ENCODE measurements around the gene DAGLB.
"Not testable (repeated sequence)": the region's sequence is repeated elsewhere in the genome, so short reads cannot be mapped to it uniquely, and the experiment has no call there.

The DAGLB gene

DNA sequence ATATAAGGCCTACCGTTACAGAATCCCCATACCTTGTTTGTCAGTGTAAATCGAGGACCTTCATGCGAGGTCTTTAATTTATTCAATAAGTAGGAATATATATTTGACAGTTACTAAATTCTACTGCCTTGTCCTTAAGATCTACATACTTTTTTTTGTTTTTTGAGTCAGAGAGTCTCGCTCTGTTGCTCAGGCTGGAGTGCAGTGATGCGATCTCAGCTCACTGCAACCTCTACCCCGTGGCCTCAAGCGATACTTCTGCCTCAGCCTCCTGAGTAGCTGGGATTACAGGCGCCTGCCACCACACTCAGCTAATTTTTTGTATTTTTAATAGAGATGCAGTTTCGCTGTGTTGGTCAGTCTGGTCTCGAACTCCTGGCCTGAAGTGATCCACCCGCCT, 65.9 kb downstream of the DAGLB start:
- WGBS (ENCODE audit: extremely low coverage, insufficient coverage, low lambda C conversion rate), result no CpG with 5 or more reads among the region's 11 CpGs
- H3K4me1 ChIP-seq (ENCODE audit: control insufficient read depth, low read depth, low read length); H3K36me3 ChIP-seq (ENCODE audit: control insufficient read depth, insufficient read depth, low read length): not testable (repeated sequence)

DNA sequence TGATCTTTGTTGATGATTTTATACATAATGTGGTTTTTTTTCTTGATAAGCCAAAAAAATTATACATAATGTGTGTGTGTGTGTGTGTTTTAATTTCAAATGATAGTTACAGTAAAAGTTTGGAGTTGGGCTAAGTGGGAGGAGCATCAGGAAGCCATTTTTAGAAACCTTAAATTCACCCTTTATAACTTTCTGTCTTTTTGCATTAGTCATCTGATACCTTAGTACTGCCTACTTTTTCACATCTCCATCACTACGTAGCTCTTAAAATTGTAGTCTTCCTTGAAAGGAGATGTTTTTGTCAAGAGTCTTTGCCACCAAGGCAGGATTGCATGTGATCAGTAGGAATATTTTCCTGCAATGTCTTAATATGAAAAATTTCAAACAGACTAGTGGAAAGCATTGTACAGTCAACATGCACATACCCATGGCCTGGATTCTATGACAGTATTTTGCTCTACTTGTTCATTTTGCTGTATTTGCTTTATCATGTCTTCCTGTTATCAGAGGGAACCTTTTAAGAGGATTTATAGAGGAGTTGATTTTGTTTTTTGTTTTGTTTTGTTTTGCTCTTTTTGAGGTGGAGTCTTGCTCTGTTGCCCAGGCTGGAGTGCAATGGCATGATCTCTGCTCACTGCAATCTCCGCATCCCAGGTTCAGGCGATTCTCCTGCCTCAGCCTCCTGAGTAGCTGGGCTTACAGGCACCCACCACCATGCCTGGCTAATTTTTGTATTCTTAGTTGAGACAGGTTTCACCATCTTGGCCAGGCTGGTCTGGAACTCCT, 67.3 kb downstream of the DAGLB start:
- no peak overlapping the region for H3K18ac ChIP-seq (ENCODE audit: low read length)
- H3K36me3 ChIP-seq (ENCODE audit: control insufficient read depth, insufficient read depth, low read length), result no peaks in the 10 kb centered on the region
- no CpG with 5 or more reads among the region's 3 CpGs for WGBS (ENCODE audit: extremely low coverage, insufficient coverage, low lambda C conversion rate)

More for the DNA sequence above, 65.9 kb downstream of the DAGLB start:
- DNase-seq; H3K4me2 ChIP-seq (ENCODE audit: low read length); H3K4me3 ChIP-seq (ENCODE audit: low read length); H2BK120ac ChIP-seq (ENCODE audit: low read depth, low read length); H2BK15ac ChIP-seq (replicated peaks; ENCODE audit: low read depth); H3K4ac ChIP-seq (ENCODE audit: low read depth, low read length); H3K56ac ChIP-seq (ENCODE audit: low read length); H3K27ac ChIP-seq (ENCODE audit: low read depth, low read length); H2AK5ac ChIP-seq (ENCODE audit: low read length); H3K18ac ChIP-seq (ENCODE audit: low read length); H4K5ac ChIP-seq (ENCODE audit: low read length); H3K9ac ChIP-seq (ENCODE audit: low read length); H3K79me1 ChIP-seq (ENCODE audit: low read length); H4K8ac ChIP-seq (ENCODE audit: low read depth, low read length); H3K23ac ChIP-seq (ENCODE audit: low read length); H3K27me3 ChIP-seq (ENCODE audit: insufficient read depth, low read length, poor library complexity); H2BK5ac ChIP-seq (ENCODE audit: low read length): not testable (repeated sequence)
- H3K79me2 ChIP-seq (ENCODE audit: control insufficient read depth, insufficient read depth, low read length), result peaks cover 97% of the 10 kb centered on the region

DNA sequence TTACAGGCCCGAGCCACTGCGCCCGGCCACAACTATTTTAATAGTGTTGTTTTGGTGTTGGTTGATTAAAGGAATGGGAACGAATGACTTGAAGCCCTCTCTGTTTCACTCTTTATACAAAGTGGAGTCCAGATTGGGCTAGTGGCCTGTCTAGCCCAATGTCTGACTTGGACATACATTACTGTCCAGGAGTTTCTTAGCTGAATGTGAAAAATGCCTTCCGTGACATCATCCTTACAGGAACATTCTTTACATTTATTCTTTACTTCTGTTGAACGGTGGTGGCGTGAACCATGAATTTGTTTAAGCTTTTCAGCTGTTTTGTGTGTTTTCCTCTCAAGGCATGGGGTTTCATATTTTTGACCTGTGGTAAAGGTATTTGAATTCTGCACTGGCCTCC, 67.9 kb downstream of the DAGLB start:
- no peak overlapping the region for H2AK5ac ChIP-seq (ENCODE audit: low read length)
- DNase-seq, result no peak
- no CpG with 5 or more reads among the region's 7 CpGs for WGBS (ENCODE audit: extremely low coverage, insufficient coverage, low lambda C conversion rate)
- no peaks in the 10 kb centered on the region for H3K36me3 ChIP-seq (ENCODE audit: control insufficient read depth, insufficient read depth, low read length)
- no peak overlapping the region for H4K5ac ChIP-seq (ENCODE audit: low read length)
- H3K27ac ChIP-seq (ENCODE audit: low read depth, low read length), result no peak overlapping the region
- H3K9ac ChIP-seq (ENCODE audit: low read length), result no peak overlapping the region
- H3K27me3 ChIP-seq (ENCODE audit: insufficient read depth, low read length, poor library complexity), result no peaks in the 10 kb centered on the region
- no peak overlapping the region for H4K8ac ChIP-seq (ENCODE audit: low read depth, low read length)
- no peak overlapping the region for H3K56ac ChIP-seq (ENCODE audit: low read length)
- no peak overlapping the region for H3K4me3 ChIP-seq (ENCODE audit: low read length)
- no peak overlapping the region for H2BK15ac ChIP-seq (replicated peaks; ENCODE audit: low read depth)
- H3K18ac ChIP-seq (ENCODE audit: low read length), result no peak overlapping the region
- no peak overlapping the region for H3K23ac ChIP-seq (ENCODE audit: low read length)
- H3K4me1 ChIP-seq (ENCODE audit: control insufficient read depth, low read depth, low read length), result peaks cover 4% of the 10 kb centered on the region
- no peak overlapping the region for H3K4ac ChIP-seq (ENCODE audit: low read depth, low read length)
- H2BK120ac ChIP-seq (ENCODE audit: low read depth, low read length), result no peak overlapping the region
- no peaks in the 10 kb centered on the region for H3K79me1 ChIP-seq (ENCODE audit: low read length)
- H3K79me2 ChIP-seq (ENCODE audit: control insufficient read depth, insufficient read depth, low read length), result peaks cover 96% of the 10 kb centered on the region
- no peak overlapping the region for H2BK5ac ChIP-seq (ENCODE audit: low read length)
- H3K4me2 ChIP-seq (ENCODE audit: low read length), result no peak overlapping the region

More for the DNA sequence above, 67.3 kb downstream of the DAGLB start:
- Histone ChIP-seq H3K9ac (ENCODE audit: low read length) (no peak overlapping the region), H3K4me3 (ENCODE audit: low read length) (no peak overlapping the region), H3K79me1 (ENCODE audit: low read length) (no peaks in the 10 kb centered on the region), H2BK15ac (replicated peaks; ENCODE audit: low read depth) (no peak overlapping the region), H3K23ac (ENCODE audit: low read length) (no peak overlapping the region), H3K27me3 (ENCODE audit: insufficient read depth, low read length, poor library complexity) (no peaks in the 10 kb centered on the region), H3K4me2 (ENCODE audit: low read length) (no peak overlapping the region), H2BK120ac (ENCODE audit: low read depth, low read length) (no peak overlapping the region), H3K79me2 (ENCODE audit: control insufficient read depth, insufficient read depth, low read length) (peaks cover 96% of the 10 kb centered on the region), H2AK5ac (ENCODE audit: low read length) (no peak overlapping the region), H4K5ac (ENCODE audit: low read length) (no peak overlapping the region), H2BK5ac (ENCODE audit: low read length) (no peak overlapping the region), H4K8ac (ENCODE audit: low read depth, low read length) (no peak overlapping the region), H3K4me1 (ENCODE audit: control insufficient read depth, low read depth, low read length) (peaks cover 7% of the 10 kb centered on the region), H3K4ac (ENCODE audit: low read depth, low read length) (no peak overlapping the region), H3K27ac (ENCODE audit: low read depth, low read length) (no peak overlapping the region), H3K56ac (ENCODE audit: low read length) (no peak overlapping the region)
- no peak for DNase-seq

DNA sequence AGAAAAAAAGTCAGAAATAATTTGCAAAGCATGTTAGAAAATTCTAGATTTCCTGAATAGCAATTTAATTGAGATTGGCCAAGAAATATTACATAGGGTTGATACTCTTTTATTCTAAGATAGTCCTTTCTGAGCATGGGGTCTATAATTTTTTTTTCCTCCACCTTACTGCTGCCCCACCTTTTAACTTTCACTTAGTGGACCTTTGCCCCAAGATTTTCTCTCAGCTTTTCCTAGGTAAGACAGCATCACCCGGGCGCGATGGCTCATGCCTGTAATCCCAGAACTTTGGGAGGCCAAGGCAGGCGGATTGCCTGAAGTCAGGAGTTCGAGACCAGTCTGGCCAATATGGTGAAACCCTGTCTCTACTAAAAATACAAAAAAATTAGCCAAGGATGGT, 69.2 kb downstream of the DAGLB start:
- not testable (repeated sequence) for H2BK5ac ChIP-seq (ENCODE audit: low read length); H3K79me1 ChIP-seq (ENCODE audit: low read length); H3K56ac ChIP-seq (ENCODE audit: low read length); H2BK15ac ChIP-seq (replicated peaks; ENCODE audit: low read depth); H2AK5ac ChIP-seq (ENCODE audit: low read length); DNase-seq; H3K4me3 ChIP-seq (ENCODE audit: low read length); H3K4me2 ChIP-seq (ENCODE audit: low read length); H3K23ac ChIP-seq (ENCODE audit: low read length); H3K27me3 ChIP-seq (ENCODE audit: insufficient read depth, low read length, poor library complexity); H3K36me3 ChIP-seq (ENCODE audit: control insufficient read depth, insufficient read depth, low read length); H3K9ac ChIP-seq (ENCODE audit: low read length); H3K27ac ChIP-seq (ENCODE audit: low read depth, low read length); H4K8ac ChIP-seq (ENCODE audit: low read depth, low read length); H2BK120ac ChIP-seq (ENCODE audit: low read depth, low read length); H3K18ac ChIP-seq (ENCODE audit: low read length); H3K4me1 ChIP-seq (ENCODE audit: control insufficient read depth, low read depth, low read length); H4K5ac ChIP-seq (ENCODE audit: low read length); H3K4ac ChIP-seq (ENCODE audit: low read depth, low read length)
- peaks cover 88% of the 10 kb centered on the region for H3K79me2 ChIP-seq (ENCODE audit: control insufficient read depth, insufficient read depth, low read length)
- WGBS (ENCODE audit: extremely low coverage, insufficient coverage, low lambda C conversion rate), result no CpG with 5 or more reads among the region's 5 CpGs

DNA sequence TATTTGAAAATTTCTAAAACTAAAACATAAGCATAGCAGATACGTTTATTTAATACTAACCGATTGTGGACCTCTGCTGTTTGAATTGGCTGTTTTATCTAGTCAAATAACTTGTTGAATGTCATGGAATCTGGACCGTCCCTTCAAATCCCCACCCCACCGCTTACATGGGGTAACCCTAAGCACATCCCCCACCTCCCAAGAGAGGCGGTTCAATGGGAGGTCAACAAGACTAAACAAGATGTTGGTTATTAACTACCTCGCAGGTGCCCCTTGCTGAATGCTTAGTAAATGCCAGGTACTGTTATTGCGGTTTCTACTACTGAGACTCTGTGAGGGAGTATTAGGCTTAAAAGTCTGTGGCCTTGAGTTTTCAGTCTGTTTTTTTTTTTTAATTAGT, 70.9 kb downstream of the DAGLB start:
- Histone ChIP-seq H3K27me3 (ENCODE audit: insufficient read depth, low read length, poor library complexity) (no peaks in the 10 kb centered on the region), H3K4ac (ENCODE audit: low read depth, low read length) (no peak overlapping the region), H2BK120ac (ENCODE audit: low read depth, low read length) (no peak overlapping the region), H3K36me3 (ENCODE audit: control insufficient read depth, insufficient read depth, low read length) (no peaks in the 10 kb centered on the region), H3K4me2 (ENCODE audit: low read length) (peak overlapping the region; percentile 11), H3K18ac (ENCODE audit: low read length) (no peak overlapping the region), H3K9ac (ENCODE audit: low read length) (peak overlapping the region; percentile 40), H3K4me3 (ENCODE audit: low read length) (no peak overlapping the region), H4K5ac (ENCODE audit: low read length) (no peak overlapping the region), H3K4me1 (ENCODE audit: control insufficient read depth, low read depth, low read length) (no peaks in the 10 kb centered on the region), H4K8ac (ENCODE audit: low read depth, low read length) (no peak overlapping the region), H3K56ac (ENCODE audit: low read length) (peak overlapping the region; percentile 9), H3K27ac (ENCODE audit: low read depth, low read length) (no peak overlapping the region), H2BK15ac (replicated peaks; ENCODE audit: low read depth) (no peak overlapping the region), H2AK5ac (ENCODE audit: low read length) (no peak overlapping the region), H3K79me2 (ENCODE audit: control insufficient read depth, insufficient read depth, low read length) (peaks cover 72% of the 10 kb centered on the region), H3K79me1 (ENCODE audit: low read length) (no peaks in the 10 kb centered on the region), H3K23ac (ENCODE audit: low read length) (no peak overlapping the region), H2BK5ac (ENCODE audit: low read length) (no peak overlapping the region)
- WGBS (ENCODE audit: extremely low coverage, insufficient coverage, low lambda C conversion rate), result no CpG with 5 or more reads among the region's 7 CpGs
- DNase-seq, result no peak
